ENCODE data around the gene SLCO3A1.
A peak's percentile ranks its signal among the peaks of the same experiment; 100 is the strongest.

SLCO3A1 gene

DNA sequence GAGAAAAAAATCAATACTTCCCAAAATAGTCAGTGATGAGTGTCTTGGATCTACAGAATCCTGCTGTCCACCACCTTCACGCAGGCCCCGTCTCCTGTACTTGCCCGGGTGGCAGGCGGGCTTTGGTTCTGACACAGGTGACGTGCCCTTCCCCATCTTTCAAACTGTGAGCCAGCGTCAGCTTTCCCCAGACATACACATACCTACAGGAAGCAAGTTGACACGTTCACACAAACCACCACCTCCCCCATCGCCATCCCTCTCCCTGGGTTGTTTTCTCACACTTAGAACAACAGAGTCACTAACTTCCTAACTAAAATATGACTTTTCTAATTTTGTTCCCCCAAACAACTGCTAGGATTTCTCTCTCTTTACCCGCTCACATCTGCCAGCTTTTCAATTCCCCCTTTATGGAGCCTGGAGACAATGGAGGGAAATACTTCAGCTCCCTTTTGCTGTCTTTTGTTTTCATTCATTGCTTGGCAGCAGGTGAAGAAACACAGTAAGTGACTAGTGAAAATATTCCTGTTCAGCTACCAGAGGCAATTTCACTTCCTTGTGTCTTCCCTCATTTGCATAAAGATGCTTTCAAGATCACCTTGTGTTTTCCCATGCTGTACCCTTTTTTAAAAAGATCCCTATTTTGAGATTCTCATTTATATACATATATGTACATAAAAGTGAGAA is 248.3 kb downstream of the SLCO3A1 start:
- no peak for DNase-seq (ENCODE audit: low spot score)

DNA sequence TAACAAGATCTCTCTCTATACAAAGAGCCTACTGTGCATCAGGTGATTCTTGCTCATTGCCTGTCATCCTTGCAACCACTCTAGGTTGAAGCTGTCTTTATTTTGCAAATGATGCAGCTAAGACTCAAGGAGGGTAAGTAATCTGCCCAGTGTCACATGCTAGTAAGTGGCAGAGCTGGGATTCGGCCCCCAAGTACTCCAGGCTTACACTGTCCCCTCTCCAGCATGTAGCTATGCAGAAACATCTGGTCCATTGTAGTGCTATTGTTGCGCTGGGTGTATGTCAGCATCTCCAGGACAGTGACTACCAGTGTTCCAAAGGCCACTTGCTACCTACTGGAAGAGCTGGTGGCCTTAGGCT is 248.9 kb downstream of the SLCO3A1 start:
- DNase-seq (ENCODE audit: low spot score): no peak

DNA sequence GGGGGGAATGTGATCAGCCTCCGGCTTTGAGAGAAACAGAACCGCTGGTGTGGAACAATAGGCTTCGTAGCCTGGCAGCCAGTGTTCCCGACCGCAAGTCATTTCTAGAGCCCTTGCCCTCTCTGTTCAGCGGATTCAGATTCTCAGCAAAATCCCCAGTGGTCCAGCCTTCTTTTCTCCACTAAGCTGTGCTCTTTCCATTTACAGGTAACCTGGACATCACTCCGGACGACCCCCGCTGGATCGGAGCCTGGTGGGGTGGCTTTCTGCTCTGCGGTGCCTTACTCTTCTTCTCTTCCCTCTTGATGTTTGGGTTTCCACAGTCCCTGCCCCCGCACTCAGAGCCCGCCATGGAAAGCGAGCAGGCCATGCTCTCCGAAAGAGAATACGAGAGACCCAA is 250.6 kb downstream of the SLCO3A1 start:
- DNase-seq (ENCODE audit: low spot score): no peak

DNA sequence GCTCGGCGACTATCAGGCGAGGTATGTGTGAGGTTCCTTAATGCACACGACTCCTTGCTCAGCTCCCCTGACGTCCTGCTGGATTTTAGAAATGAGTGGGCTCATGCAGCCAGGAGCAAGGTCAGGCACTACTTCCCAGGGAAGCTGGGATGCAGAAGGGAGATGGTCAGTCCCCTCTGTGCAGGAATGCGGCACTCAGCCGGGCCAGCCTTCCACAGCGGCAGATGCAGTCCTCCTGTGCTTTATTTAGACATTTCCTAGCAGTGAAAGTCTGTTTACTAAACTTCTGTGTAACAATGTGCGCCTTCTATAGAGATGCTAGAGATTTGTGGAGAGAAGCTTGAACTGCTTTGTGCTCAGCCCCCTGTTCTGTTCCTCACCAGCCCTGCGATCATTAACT is 252.1 kb downstream of the SLCO3A1 start:
- DNase-seq (ENCODE audit: low spot score): no peak

DNA sequence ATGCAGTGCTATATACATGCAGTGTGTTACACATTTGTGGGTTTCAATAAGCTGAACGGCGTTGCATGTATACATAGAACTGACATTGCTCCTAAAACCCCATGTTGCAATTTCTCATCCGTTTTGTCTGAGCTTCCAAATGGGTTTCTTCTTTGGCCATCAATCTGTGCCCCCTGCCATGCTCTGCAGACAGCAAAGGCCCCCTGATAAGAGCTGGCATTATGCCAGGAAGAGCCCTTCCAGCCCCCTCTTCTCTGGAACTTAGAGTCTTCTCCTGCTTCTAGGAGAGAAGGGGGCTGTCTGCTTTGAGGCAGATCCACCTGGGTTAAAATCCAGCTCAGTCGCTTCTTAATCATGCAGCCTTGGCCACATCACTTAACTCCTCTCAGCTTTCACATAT is 254.0 kb downstream of the SLCO3A1 start:
- DNase-seq (ENCODE audit: low spot score): no peak

DNA sequence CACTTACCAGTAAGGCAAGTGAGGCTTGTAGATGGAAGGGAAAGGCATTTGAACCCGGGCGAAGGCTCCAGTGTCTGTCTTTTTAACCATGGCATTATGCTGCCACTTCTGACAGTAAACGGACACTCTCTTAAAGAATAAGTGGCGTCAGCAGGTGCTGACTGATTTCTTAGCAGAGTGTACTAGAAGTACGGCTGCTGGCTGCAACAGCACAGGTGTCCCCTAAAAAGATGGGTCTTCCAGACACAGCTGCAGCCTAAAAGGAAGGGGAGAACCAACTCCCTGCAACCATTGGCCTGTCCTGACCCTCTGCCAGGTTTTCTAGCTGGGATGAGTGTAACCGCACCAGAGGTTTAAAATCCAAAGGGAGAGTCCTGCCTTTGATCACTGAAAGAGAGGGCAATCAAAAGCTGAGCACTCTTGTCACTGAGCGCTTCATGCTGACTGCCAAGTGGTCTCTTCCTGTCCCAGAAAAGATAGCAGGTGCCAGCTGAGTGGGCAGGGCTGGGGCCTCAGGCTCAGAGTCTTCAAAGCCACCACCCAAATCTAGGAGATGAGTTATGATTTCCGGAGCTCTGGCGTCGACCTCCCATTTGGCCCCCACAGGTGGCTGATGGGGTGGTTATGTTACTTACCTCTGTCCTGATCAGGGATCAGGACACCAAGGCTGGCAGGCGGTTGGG is 255.8 kb downstream of the SLCO3A1 start:
- no peak for DNase-seq (ENCODE audit: low spot score)

DNA sequence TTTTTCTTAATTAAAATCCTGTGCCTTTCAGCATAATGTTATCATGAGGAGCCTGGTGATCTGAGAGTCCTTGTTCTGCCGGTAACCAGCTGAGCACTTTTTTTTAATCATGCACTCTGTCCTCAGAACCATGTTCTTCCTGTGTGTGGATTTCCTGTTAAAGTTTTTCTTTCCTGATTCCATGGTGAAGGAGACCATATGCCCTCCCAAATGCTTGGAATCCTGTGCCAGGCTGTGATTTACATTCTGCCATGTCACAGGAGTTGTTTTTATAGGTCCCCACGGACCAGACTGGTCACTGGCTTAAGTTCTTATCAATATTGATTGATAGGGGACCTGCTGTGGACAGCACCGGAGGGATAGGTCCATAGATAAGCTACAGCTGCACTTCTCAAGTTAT is 257.8 kb downstream of the SLCO3A1 start:
- DNase-seq (ENCODE audit: low spot score): no peak

DNA sequence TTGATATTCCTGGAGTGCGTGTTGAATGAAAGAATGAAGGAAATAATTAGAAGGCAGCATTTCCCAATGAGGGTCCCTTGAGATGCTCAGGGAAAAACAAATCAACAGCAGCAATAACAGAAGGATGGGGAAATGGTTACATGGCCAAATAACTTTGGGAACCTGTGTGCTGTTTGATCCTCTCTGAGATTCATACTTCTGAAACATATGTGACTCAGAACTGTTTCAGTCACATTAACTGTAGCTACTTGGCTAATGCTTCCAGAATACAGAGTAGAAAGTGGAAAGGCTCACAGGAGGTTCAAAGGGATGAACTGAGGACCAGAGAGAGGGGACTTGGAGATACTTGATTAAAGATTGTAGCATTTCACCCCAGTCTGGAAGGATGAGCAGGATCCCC is 258.2 kb downstream of the SLCO3A1 start:
- no peak for DNase-seq (ENCODE audit: low spot score)

DNA sequence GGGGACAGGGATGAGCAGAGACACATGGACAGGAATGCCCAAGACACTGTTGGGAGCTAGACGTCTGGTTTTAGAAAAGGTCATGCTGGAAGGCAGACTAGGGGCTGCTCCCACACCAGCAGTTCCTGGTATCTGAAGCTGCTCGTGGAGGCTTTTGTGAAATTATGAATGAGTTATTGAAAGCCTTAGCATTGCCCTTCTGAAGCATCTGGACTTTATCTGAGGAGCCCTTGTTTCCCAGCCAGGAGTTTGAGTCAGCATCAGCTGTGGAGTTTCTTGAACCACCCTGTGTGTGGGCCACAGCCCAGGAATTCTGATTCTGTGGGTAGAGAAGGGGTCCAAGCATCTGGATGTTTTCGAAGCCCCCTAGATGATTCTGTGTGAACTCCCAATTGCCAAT is 258.7 kb downstream of the SLCO3A1 start:
- no peak for DNase-seq (ENCODE audit: low spot score)

DNA sequence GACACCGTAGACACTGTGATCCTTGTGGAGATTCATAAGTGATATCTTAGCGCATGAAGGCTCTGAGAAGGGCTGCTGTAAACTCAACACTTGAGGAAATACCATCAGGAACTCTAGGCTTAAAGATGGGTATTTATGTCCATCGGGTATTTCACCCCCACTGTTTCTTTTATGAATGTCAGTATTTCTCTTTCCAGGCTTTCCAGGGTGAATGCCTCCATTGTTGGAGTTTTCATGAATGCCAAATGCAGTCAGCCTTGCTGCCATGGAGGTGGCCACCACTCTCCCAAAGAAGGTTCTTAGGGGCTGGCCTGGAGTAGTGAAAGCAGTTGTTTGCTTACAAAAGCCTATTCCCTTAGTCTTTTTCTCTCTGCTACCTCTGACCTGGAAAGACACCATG is 259.2 kb downstream of the SLCO3A1 start:
- DNase-seq (ENCODE audit: low spot score): no peak

DNA sequence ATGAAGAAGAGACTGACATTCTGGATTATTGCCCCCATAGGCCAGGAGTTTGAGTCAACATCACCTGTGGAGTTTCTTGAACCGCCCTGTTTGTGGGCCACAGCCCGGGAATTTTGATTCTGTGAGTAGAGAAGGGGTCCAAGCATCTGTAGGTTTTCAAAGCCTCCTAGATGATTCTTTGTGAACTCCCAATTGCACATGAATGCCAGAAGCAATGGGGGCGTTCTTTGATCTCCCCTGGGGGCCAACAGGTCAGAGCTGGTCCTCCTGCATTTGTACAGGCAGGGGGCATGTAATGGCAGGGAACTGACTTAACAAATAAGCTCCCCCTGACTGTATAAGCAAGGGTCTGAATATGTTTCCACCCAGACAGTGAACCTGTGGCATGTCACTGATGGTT is 260.3 kb downstream of the SLCO3A1 start:
- no peak for DNase-seq (ENCODE audit: low spot score)

DNA sequence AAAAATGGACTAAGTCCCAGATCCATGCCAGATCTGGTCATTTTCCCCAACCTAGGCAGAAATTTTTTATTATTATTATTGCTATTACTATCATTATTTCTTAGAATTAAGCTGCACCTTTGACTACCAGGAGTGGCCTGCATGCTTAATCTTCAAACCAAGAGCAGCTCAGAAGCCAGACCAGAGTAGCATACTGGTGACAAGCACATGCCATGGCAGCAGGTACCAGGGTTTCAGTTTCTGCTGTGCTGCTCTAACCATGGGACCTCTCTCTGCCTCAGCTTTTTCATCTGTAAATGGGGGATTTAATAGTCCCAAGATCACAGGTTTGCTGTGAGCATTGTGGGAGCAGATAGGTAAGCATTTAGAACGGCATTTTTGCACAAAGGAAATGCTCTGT is 262.3 kb downstream of the SLCO3A1 start:
- DNase-seq (ENCODE audit: low spot score): no peak

DNA sequence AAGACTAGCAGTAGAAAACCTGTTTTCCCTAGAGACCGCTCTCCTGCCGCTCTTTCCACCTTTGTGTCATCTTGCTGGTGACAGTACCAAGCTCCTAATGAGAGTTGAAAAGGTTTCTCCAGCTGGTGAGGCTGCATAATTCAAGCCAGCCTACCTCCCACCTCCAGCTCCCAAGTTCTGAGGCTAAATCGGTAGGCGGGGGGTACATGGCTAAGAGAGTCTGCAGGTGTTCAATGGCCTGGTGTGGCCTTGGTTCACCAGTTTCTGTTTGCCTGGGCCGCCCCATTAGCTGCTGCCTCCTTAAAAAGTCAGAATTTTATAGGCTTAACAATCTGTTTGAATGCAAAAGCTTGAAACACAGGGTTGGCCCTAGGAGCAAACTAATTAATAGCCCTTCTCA is 262.8 kb downstream of the SLCO3A1 start:
- no peak for DNase-seq (ENCODE audit: low spot score)

DNA sequence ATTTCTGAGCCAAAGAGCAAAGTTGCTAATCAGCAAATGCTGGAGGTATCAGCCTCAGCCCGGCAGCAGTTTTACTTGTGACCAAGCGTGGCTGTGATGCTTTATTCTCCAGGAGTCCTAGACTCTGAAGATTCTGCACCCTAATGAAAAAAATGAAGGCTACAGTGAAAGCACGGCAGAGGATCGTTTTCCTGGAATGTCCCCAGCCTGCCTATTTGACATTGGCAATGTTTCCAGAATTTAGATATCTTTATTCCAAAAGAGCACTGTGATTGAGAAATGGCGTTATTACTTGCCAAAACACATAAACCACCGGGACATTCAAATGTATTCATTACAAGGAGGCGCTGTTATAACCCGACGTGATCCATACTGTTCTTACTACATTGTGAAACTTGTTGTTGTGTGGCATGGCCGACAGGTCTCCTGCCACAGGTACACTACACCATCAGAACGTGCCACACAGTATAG is 263.8 kb downstream of the SLCO3A1 start:
- no peak for DNase-seq (ENCODE audit: low spot score)

DNA sequence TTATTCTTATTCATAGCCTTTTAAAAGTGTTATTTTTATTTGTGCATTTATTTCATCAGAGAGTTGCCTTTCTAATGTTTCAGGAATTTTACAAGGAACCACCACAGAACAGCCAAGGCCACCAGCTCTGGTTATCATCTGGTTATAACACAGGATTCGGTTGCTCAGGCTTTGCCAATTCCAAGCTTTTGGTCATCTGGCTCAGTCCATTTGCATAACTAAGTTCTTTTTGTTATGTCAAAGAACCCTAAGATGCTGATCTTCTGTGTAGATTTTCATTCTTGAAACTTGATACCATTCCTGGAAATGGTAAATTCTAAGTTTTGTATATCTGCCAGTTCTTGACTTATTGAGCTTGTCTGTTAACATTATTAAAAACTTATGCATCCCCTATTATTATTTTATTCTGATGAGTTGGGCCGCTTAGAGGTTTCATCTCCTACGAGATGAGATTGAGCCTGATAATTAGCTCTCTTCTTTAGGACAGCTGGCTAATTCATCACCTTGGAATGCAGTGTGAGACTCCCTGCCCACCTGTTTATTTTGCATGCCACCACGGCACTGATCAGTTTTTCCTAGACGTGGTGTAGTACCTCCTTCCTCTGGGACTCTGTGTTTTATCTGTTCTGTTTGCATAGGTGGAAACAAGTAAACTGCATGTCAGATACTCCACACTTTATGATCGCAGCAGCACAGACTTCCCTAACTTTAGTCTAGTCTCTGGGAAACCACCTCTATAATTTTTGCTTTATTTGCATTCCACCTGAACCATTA is 264.8 kb downstream of the SLCO3A1 start:
- no peak for DNase-seq (ENCODE audit: low spot score)

DNA sequence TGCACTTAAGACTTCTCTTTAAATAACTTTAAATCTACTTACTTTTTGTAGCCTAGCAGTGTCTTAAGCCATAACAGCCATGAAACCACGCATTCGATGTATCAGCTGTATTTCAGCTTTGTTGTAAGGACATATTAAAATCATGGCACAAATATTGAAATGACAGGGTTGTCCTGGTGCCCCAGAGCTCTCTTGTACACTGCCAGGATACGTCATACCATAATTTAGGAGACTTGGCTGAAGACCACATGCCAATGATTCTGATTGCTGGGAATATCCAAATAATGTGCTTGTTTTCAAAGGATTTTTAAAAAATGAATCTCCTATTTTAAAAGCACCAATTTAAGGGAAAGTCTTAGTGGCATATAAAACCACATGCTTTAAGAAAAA is 265.4 kb downstream of the SLCO3A1 start:
- no peak for DNase-seq (ENCODE audit: low spot score)

DNA sequence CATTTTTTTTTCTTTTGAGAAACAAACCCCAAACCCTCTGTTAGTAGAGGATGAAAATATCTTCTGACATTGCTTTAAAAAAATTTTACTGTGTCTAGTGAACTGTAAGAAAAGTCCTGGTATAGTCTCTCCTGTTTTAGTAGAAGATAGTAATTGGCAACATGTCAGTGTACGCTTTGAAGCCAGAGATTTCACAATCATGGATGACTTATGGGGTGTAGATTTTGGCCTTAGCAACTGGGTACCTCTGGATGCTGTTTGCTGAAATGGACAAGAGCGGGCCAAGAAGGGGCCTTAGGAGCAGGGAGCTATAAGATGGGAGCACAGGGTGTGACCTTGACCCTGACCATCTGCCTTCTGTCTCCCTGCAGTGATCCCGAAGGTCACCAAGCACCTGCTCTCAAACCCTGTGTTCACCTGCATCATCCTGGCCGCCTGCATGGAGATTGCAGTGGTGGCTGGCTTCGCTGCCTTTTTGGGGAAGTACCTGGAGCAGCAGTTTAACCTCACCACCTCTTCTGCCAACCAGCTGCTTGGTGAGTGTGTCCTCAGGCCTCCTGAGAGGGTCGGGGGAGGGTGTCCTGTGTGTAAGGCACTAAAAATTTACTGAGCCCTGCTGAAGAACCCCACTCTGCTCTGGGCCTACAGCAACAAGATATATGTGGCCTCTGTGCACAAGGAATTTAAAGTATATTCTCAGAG is 266.7 kb downstream of the SLCO3A1 start:
- DNase-seq (ENCODE audit: low spot score): no peak

DNA sequence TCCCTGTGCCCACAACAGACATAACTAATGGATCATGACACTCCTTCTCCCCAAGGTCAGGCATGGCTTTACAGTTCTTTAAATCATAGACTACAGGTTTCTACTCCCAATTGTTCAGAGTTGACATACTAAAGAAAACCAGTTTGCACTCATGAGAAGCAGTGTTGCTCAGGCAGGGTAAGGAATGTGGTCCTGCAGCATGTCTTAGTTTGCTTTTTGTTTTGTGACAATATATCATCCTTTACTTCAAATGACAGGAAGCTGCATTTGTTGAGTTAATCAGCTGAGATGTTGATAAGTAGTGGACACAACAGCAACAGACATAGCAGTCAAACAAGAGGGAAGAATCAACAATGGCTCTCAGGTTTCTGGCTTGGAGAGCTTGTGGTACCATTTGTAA is 267.5 kb downstream of the SLCO3A1 start:
- DNase-seq (ENCODE audit: low spot score): no peak

DNA sequence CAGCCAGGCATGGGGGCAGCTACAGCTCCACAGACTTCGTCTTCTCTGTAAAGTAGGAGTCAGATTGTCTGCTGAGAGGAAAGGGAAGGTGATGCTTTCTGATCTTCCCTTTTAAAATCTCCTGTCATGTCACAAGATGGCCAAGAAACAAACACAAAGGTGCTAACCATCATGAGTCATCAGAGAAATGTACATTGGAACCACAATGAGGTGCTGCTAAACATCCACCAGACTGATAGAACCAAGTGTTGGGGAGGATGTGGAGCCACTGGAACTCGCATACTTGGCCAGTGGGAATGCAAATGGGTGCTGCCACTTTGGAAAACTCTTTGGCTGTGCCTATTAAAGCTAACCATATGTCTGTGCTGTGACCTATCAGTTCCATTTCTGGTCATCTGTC is 268.8 kb downstream of the SLCO3A1 start:
- DNase-seq (ENCODE audit: low spot score): no peak

DNA sequence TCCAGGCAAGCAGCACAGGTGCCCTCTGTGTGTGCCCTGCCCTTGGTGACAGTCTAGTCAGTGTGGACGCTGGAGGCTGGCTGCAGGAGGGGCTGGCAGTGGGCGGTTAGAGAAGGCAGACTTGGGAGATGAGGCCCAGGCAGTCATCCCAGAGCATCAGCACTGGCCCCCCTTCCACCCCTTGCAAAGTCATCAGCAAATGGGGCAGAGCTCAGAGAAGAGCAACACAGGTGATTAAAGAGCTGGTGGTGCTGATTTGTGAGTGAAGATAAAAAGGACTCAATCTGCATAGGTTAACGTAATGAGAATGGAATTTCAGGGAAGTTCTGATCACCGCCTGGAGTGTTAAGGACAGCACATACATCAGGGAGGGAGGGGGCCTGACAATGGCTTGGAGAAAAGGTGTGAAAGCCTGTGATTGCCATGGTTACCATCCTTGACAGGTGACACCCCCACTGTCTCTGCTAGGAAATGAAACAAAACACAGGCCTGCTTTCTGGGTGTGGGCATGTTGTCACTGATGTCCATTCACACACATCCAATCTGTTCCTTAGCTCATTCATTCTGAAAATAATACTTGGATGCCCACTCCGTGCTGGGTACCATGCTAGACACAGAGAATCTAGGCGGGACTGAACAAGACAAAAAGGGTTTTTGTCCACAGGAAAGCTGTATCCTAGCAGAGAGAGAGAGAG is 270.6 kb downstream of the SLCO3A1 start:
- peak; percentile 29 for DNase-seq (ENCODE audit: low spot score)

DNA sequence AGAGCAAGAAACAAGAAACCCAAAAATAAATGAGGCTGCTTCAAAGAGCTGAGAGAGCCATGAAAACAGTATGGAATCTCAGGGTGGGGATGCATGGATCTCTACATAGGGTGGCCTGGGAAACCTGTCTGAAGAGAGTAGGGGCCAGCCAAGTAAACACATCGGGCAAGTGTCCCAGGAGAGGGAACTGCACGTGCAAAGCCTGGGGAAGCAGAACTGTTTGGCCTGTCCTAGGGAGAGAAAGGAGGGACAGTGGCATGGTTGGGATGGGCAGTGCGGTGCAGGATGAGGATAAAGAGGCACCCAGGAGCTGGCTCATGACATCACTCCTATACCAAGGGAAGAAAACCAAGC is 271.1 kb downstream of the SLCO3A1 start:
- DNase-seq (ENCODE audit: low spot score): no peak

DNA sequence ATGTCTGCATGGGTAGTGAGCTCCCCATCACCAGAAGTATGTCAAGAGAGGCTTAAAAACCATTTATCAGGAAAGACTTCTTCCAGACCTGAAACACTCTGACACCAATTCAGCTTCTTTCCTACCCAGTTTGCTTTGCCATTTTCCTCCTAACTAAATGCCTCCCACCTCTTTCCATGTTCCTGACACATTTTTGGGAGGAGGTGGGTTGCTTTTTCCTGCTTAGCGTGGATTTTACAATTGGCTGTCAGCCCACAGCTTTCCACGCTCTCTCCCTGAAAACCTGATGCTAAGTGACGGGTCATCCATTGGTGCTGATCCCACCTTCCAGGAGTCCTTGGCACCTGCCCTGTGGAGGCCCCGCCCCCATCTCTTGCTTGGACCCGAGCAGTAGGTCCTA is 275.3 kb downstream of the SLCO3A1 start:
- no peak for DNase-seq (ENCODE audit: low spot score)
